ENCODE measurements around the gene ARPC1B.
"Not testable (repeated sequence)": the region's sequence is repeated elsewhere in the genome, so short reads cannot be mapped to it uniquely, and the experiment has no call there.

ARPC1B gene

GRCh38 chr7:99409192-99409572, 34.7 kb downstream of the ARPC1B start:
- peak overlapping the region; percentile 86 for H3K9ac ChIP-seq (ENCODE audit: low read length)
- H3K4me1 ChIP-seq (ENCODE audit: insufficient read depth, low read length, severe bottlenecking): peaks cover 32% of the 10 kb centered on the region
- H3K9me2 ChIP-seq (ENCODE audit: low read depth, low read length): no peaks in the 10 kb centered on the region
- H3K9me3 ChIP-seq (ENCODE audit: low read length): no peaks in the 10 kb centered on the region
- peak overlapping the region; percentile 79 for H3K4me2 ChIP-seq (ENCODE audit: low read length)
- TF ChIP-seq CTCF (IDR thresholded peaks at IDR 0.05; ENCODE audit: low read length) (no peak), EZH2 (IDR thresholded peaks at IDR 0.05; ENCODE audit: borderline replicate concordance, low read length) (no peak)
- H3K79me2 ChIP-seq (ENCODE audit: insufficient read depth, low read length): peaks cover 52% of the 10 kb centered on the region
- peaks cover 46% of the 10 kb centered on the region for H3K36me3 ChIP-seq (ENCODE audit: insufficient read depth, low read length)
- peak overlapping the region; percentile 71 for H3K27ac ChIP-seq (ENCODE audit: low read depth, low read length, poor library complexity, severe bottlenecking)
- no peak overlapping the region for H2AFZ ChIP-seq (ENCODE audit: low read length)
- H3F3A ChIP-seq (ENCODE audit: insufficient read depth, low read length): no peaks in the 10 kb centered on the region
- no peaks in the 10 kb centered on the region for H4K20me1 ChIP-seq (ENCODE audit: insufficient read depth, low read length)
- H3K4me3 ChIP-seq (ENCODE audit: low read depth, low read length, poor library complexity, severe bottlenecking): peak overlapping the region; percentile 79
- no peaks in the 10 kb centered on the region for H3K27me3 ChIP-seq (ENCODE audit: insufficient read depth, low read length)

GRCh38 chr7:99409806-99410205, 35.3 kb downstream of the ARPC1B start:
- H3K4me2 ChIP-seq (ENCODE audit: low read length): peak overlapping the region; percentile 79
- H3K9ac ChIP-seq (ENCODE audit: low read length): peak overlapping the region; percentile 86
- peaks cover 32% of the 10 kb centered on the region for H3K4me1 ChIP-seq (ENCODE audit: insufficient read depth, low read length, severe bottlenecking)
- peaks cover 52% of the 10 kb centered on the region for H3K79me2 ChIP-seq (ENCODE audit: insufficient read depth, low read length)
- peak overlapping the region; percentile 79 for H3K4me3 ChIP-seq (ENCODE audit: low read depth, low read length, poor library complexity, severe bottlenecking)
- H3K9me3 ChIP-seq (ENCODE audit: low read length): no peaks in the 10 kb centered on the region
- no peak overlapping the region for H2AFZ ChIP-seq (ENCODE audit: low read length)
- no peak for TF ChIP-seq EZH2 (IDR thresholded peaks at IDR 0.05; ENCODE audit: borderline replicate concordance, low read length)
- no peaks in the 10 kb centered on the region for H3K9me2 ChIP-seq (ENCODE audit: low read depth, low read length)
- no peaks in the 10 kb centered on the region for H3K27me3 ChIP-seq (ENCODE audit: insufficient read depth, low read length)
- no peaks in the 10 kb centered on the region for H4K20me1 ChIP-seq (ENCODE audit: insufficient read depth, low read length)
- H3K36me3 ChIP-seq (ENCODE audit: insufficient read depth, low read length): peaks cover 46% of the 10 kb centered on the region
- H3K27ac ChIP-seq (ENCODE audit: low read depth, low read length, poor library complexity, severe bottlenecking): no peak overlapping the region
- no peaks in the 10 kb centered on the region for H3F3A ChIP-seq (ENCODE audit: insufficient read depth, low read length)

- Histone ChIP-seq H3F3A (ENCODE audit: insufficient read depth, low read length) (no peaks in the 10 kb centered on the region), H3K4me2 (ENCODE audit: low read length) (peak overlapping the region; percentile 6; the same call in 1 of the 2 replicates), H3K4me3 (ENCODE audit: low read depth, low read length, poor library complexity, severe bottlenecking) (no peak overlapping the region), H3K27me3 (ENCODE audit: insufficient read depth, low read length) (no peaks in the 10 kb centered on the region), H4K20me1 (ENCODE audit: insufficient read depth, low read length) (no peaks in the 10 kb centered on the region), H2AFZ (ENCODE audit: low read length) (no peak overlapping the region), H3K9me2 (ENCODE audit: low read depth, low read length) (no peaks in the 10 kb centered on the region), H3K9ac (ENCODE audit: low read length) (no peak overlapping the region), H3K36me3 (ENCODE audit: insufficient read depth, low read length) (peaks cover 49% of the 10 kb centered on the region), H3K9me3 (ENCODE audit: low read length) (no peaks in the 10 kb centered on the region), H3K27ac (ENCODE audit: low read depth, low read length, poor library complexity, severe bottlenecking) (no peak overlapping the region), H3K79me2 (ENCODE audit: insufficient read depth, low read length) (peaks cover 50% of the 10 kb centered on the region), H3K4me1 (ENCODE audit: insufficient read depth, low read length, severe bottlenecking) (peaks cover 32% of the 10 kb centered on the region)
- TF ChIP-seq CTCF (IDR thresholded peaks at IDR 0.05; ENCODE audit: low read length) (no peak), EZH2 (IDR thresholded peaks at IDR 0.05; ENCODE audit: borderline replicate concordance, low read length) (no peak)
Measured at GRCh38 chr7:99410635-99411034, 36.1 kb downstream of the ARPC1B start.

GRCh38 chr7:99415513-99416127, 41.1 kb downstream of the ARPC1B start:
- H3K9me2 ChIP-seq (ENCODE audit: low read depth, low read length); H3K9ac ChIP-seq (ENCODE audit: low read length); H4K20me1 ChIP-seq (ENCODE audit: insufficient read depth, low read length); H2AFZ ChIP-seq (ENCODE audit: low read length); H3F3A ChIP-seq (ENCODE audit: insufficient read depth, low read length); H3K9me3 ChIP-seq (ENCODE audit: low read length); H3K4me2 ChIP-seq (ENCODE audit: low read length); H3K27ac ChIP-seq (ENCODE audit: low read depth, low read length, poor library complexity, severe bottlenecking); H3K4me1 ChIP-seq (ENCODE audit: insufficient read depth, low read length, severe bottlenecking); H3K4me3 ChIP-seq (ENCODE audit: low read depth, low read length, poor library complexity, severe bottlenecking); H3K27me3 ChIP-seq (ENCODE audit: insufficient read depth, low read length); H3K79me2 ChIP-seq (ENCODE audit: insufficient read depth, low read length): not testable (repeated sequence)
- peak; percentile 67 for TF ChIP-seq CTCF (IDR thresholded peaks at IDR 0.05; ENCODE audit: low read length)
- H3K36me3 ChIP-seq (ENCODE audit: insufficient read depth, low read length): peaks cover 90% of the 10 kb centered on the region

All from OCI-LY1 (cell line).